ENCODE data around the gene MVD.
"Not testable (repeated sequence)": the region's sequence is repeated elsewhere in the genome, so short reads cannot be mapped to it uniquely, and the experiment has no call there.

MVD gene

GRCh38 chr16:88681709-88682451, 19.0 kb upstream of the MVD start:
- DNase-seq (ENCODE audit: low spot score) = peak; percentile 58

- peak; percentile 50 for DNase-seq (ENCODE audit: low spot score)
Observed at GRCh38 chr16:88681084-88681680, 18.3 kb upstream of the MVD start.

GRCh38 chr16:88680554-88681083, 17.7 kb upstream of the MVD start:
- no peak for DNase-seq (ENCODE audit: low spot score)

GRCh38 chr16:88678224-88678979, 15.5 kb upstream of the MVD start:
- no peak for DNase-seq (ENCODE audit: low spot score)

- DNase-seq (ENCODE audit: low spot score) = no peak
Observed at GRCh38 chr16:88677721-88678120, 14.8 kb upstream of the MVD start.

GRCh38 chr16:88676502-88677242, 13.8 kb upstream of the MVD start:
- no peak for DNase-seq (ENCODE audit: low spot score)

GRCh38 chr16:88673716-88674379, 11.0 kb upstream of the MVD start:
- no peak for DNase-seq (ENCODE audit: low spot score)

- no peak for DNase-seq (ENCODE audit: low spot score)
Observed at GRCh38 chr16:88672776-88673175, 9.9 kb upstream of the MVD start.

- no peak for DNase-seq (ENCODE audit: low spot score)
Observed at GRCh38 chr16:88671806-88672205, 8.9 kb upstream of the MVD start.

- no peak for DNase-seq (ENCODE audit: low spot score)
Observed at GRCh38 chr16:88669980-88670379, 7.1 kb upstream of the MVD start.

- not testable (repeated sequence) for DNase-seq (ENCODE audit: low spot score)
Observed at GRCh38 chr16:88669493-88669892, 6.6 kb upstream of the MVD start.

- DNase-seq (ENCODE audit: low spot score) = no peak
Observed at GRCh38 chr16:88667461-88667860, 4.6 kb upstream of the MVD start.

- no peak for DNase-seq (ENCODE audit: low spot score)
Observed at GRCh38 chr16:88665570-88665969, 2.7 kb upstream of the MVD start.

GRCh38 chr16:88665148-88665547, 2.3 kb upstream of the MVD start:
- DNase-seq (ENCODE audit: low spot score) = no peak

GRCh38 chr16:88662222-88662842, 559 bp downstream of the MVD start:
- DNase-seq (ENCODE audit: low spot score) = no peak

GRCh38 chr16:88661468-88661867, 1.4 kb downstream of the MVD start:
- no peak for DNase-seq (ENCODE audit: low spot score)

GRCh38 chr16:88659160-88659559, 3.7 kb downstream of the MVD start:
- no peak for DNase-seq (ENCODE audit: low spot score)

- no peak for DNase-seq (ENCODE audit: low spot score)
Observed at GRCh38 chr16:88658714-88659113, 4.2 kb downstream of the MVD start.

- DNase-seq (ENCODE audit: low spot score) = no peak
Observed at GRCh38 chr16:88657371-88657770, 5.5 kb downstream of the MVD start.

GRCh38 chr16:88656291-88656980, 6.5 kb downstream of the MVD start:
- DNase-seq (ENCODE audit: low spot score) = no peak
